Mesodermal cell (in vitro differentiated cells): ENCODE results near the gene ANAPC2.

Source experiments
- H3K27ac ChIP-seq: 2 replicates; pipeline ENCODE4 v1.7.0; 2013; ENCODE audit warnings: mild to moderate bottlenecking, low read depth, low read length, moderate library complexity; ENCODE audit not compliant: severe bottlenecking
- H3K36me3 ChIP-seq: 2 replicates; pipeline ENCODE4 v1.7.1; 2013; ENCODE audit warnings: mild to moderate bottlenecking, low read length, moderate library complexity; ENCODE audit not compliant: control insufficient read depth, insufficient read depth
- H3K4me1 ChIP-seq: one replicate; pipeline ENCODE4 v1.7.1; 2013; ENCODE audit warnings: mild to moderate bottlenecking, low read length; ENCODE audit not compliant: insufficient read depth, control insufficient read depth, poor library complexity, severe bottlenecking
- H3K4me3 ChIP-seq: 2 replicates; pipeline ENCODE4 v1.7.0; 2013; ENCODE audit warnings: low read length, control low read depth, mild to moderate bottlenecking; ENCODE audit not compliant: insufficient read depth, poor library complexity, severe bottlenecking; ENCODE audit errors: extremely low read depth
- H3K9me3 ChIP-seq: 2 replicates; pipeline ENCODE4 v1.7.1; 2013; ENCODE audit warnings: mild to moderate bottlenecking, low read length, moderate library complexity; ENCODE audit not compliant: control insufficient read depth
- WGBS, 2 experiments: methylation state at CpG; one replicate each; pipeline ENCODE4 v1.1.5; 2013; ENCODE audit warnings: missing lambda C conversion rate in 2 of 2; ENCODE audit not compliant: insufficient coverage in 2 of 2; 5-methylcytosine and 5-hydroxymethylcytosine counted together

ANAPC2 gene

GRCh38 chr9:137126786-137127185 lies 61.6 kb downstream of the ANAPC2 start:
- 80 to 100% methylated on average over 1 to 3 of the region's 3 CpGs for WGBS, 2 experiments
- H3K36me3 ChIP-seq = peaks cover 2% of the 10 kb centered on the region
- H3K4me1 ChIP-seq = peaks cover 17% of the 10 kb centered on the region
- H3K4me3 ChIP-seq = no peak overlapping the region
- no peak overlapping the region for H3K27ac ChIP-seq
- H3K9me3 ChIP-seq = no peaks in the 10 kb centered on the region
